ENCODE data around the gene UBE2O.

Gene UBE2O

DNA sequence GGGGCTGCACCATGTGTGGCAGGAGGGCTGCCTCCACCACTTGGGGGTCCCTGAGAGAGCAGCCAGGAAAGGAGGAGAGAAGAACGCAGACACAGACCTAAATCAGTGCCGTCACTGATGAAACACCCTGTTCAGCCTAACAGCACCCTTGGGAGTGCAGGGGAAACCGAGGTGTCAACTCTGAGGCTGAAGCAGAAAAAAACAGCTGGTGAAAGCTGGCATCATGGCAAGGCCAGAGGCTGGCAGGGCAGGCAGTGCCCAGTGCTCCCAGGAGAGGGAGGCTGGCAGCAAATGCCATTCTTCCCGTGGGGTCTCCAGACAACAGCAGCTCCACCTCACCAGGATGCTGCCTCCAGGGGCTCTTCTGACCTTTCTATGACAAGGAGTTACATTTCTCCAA is 45.4 kb downstream of the UBE2O start:
- Histone ChIP-seq H3K27ac (ENCODE audit: low read depth, low read length) (no peak overlapping the region), H3K4me3 (ENCODE audit: low read depth, low read length) (no peak overlapping the region), H3K9me3 (ENCODE audit: control insufficient read depth, insufficient read depth, low read depth, low read length) (no peaks in the 10 kb centered on the region), H3K4me1 (ENCODE audit: control insufficient read depth, insufficient read depth, low read length) (no peaks in the 10 kb centered on the region), H3K9ac (ENCODE audit: low read length) (no peak overlapping the region), H3K36me3 (ENCODE audit: control insufficient read depth, insufficient read depth, low read length) (peaks cover 47% of the 10 kb centered on the region), H3K27me3 (ENCODE audit: control insufficient read depth, insufficient read depth, low read length) (no peaks in the 10 kb centered on the region)

DNA sequence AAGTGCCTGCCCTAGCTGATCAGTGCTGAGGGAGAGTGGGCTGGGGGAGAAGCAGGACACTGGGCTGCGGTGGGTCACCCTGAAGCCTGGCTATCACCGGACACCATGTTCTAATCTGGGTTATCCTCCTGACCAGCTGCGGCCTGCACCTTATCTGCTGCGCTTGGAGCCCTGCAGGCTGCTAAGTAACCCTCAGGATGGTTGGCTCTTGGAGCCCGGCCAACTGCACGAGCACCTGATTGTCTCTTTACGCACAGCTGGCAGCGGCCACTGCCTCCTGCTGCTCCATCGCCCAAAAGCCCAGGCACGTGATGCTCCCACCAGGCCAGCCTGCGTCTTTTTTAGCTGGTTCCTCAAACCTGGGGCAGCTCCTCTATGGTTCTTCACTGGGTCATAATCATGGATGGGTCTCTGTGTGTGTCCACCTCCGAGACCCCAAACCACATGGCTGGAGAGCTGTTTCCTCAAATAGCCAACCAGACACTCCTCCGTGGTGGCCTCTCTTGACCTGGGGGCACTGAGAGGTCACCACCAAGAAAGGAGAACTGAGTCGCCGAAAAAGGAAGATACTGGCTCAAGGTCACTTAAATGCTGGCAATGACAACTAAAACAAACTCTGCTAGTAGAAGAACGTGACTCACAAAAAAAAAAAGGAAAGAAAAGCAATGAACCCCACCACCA is 46.8 kb downstream of the UBE2O start:
- H3K9me3 ChIP-seq (ENCODE audit: control insufficient read depth, insufficient read depth, low read depth, low read length): no peaks in the 10 kb centered on the region
- no peak overlapping the region for H3K27ac ChIP-seq (ENCODE audit: low read depth, low read length)
- no peaks in the 10 kb centered on the region for H3K27me3 ChIP-seq (ENCODE audit: control insufficient read depth, insufficient read depth, low read length)
- no peak overlapping the region for H3K9ac ChIP-seq (ENCODE audit: low read length)
- no peak overlapping the region for H3K4me3 ChIP-seq (ENCODE audit: low read depth, low read length)
- H3K4me1 ChIP-seq (ENCODE audit: control insufficient read depth, insufficient read depth, low read length): no peaks in the 10 kb centered on the region
- peaks cover 53% of the 10 kb centered on the region for H3K36me3 ChIP-seq (ENCODE audit: control insufficient read depth, insufficient read depth, low read length)

DNA sequence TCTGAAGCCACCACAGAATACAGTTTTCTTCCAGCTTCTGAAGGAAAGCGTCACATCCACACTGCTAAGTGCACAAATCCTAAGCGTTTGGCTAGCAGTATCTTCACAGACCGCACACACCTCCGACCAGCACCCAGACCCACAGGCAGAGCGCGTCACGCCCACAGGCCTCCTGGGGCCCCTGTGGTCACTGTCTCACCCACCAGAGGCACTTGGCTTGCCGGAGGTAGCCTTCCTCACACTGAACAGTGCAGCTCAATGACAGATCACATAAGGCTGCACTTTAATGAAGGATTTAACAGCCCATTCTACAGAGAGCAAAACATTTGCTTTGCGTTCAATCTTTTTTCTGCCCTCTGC is 47.4 kb downstream of the UBE2O start:
- Histone ChIP-seq H3K27me3 (ENCODE audit: control insufficient read depth, insufficient read depth, low read length) (no peaks in the 10 kb centered on the region), H3K27ac (ENCODE audit: low read depth, low read length) (no peak overlapping the region), H3K9ac (ENCODE audit: low read length) (no peak overlapping the region), H3K4me3 (ENCODE audit: low read depth, low read length) (no peak overlapping the region), H3K4me1 (ENCODE audit: control insufficient read depth, insufficient read depth, low read length) (no peaks in the 10 kb centered on the region), H3K9me3 (ENCODE audit: control insufficient read depth, insufficient read depth, low read depth, low read length) (no peaks in the 10 kb centered on the region), H3K36me3 (ENCODE audit: control insufficient read depth, insufficient read depth, low read length) (peaks cover 58% of the 10 kb centered on the region)

DNA sequence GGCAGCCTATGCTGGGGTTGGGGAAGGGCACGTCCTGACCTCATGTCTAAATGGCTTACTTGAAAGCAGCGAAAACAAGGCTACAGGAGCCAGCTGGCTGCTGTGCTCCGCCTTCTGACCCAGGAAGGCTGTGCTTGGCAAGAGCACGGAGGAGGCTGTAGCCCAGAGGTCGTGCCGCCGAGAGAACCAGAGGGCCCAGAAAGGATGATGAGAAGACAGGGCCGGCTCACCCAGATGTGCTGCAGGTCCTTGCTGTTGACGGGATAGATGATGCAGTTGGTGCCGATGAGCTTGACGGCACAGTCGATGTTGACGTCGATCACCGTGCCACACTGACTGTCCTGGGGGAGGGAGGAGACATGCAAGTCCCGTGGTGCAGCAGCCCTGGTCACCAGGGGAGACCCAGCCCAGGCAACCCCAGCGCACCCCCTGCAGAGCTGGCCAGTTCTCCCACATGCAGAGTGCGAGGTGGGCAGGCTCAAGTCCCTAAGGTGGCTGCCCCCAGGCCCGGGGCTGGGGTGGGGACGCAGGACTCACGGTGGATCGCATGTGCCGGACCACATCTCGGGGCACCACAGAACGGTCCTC is 47.9 kb downstream of the UBE2O start:
- H3K27me3 ChIP-seq (ENCODE audit: control insufficient read depth, insufficient read depth, low read length): no peaks in the 10 kb centered on the region
- peaks cover 63% of the 10 kb centered on the region for H3K36me3 ChIP-seq (ENCODE audit: control insufficient read depth, insufficient read depth, low read length)
- no peak overlapping the region for H3K4me3 ChIP-seq (ENCODE audit: low read depth, low read length)
- H3K9ac ChIP-seq (ENCODE audit: low read length): no peak overlapping the region
- no peak overlapping the region for H3K27ac ChIP-seq (ENCODE audit: low read depth, low read length)
- no peaks in the 10 kb centered on the region for H3K4me1 ChIP-seq (ENCODE audit: control insufficient read depth, insufficient read depth, low read length)
- H3K9me3 ChIP-seq (ENCODE audit: control insufficient read depth, insufficient read depth, low read depth, low read length): no peaks in the 10 kb centered on the region

DNA sequence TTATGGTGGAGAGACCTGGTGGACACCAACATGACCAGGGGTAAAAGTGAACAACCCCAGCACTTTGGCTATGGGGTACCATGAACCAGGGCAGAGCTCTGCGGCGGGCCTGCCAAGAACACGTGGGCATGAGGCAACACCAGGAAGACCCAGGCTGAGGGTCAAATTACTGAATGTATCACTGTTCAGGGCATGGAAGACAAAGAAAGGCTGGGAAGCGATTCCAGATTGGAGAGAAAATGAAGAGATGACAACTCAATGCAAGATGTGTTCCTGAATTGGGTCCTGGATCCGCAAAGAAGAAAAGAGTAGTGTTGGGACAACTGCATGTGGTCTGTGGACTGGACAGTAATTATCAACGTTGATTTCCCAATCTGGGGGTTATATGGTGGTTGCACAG is 48.7 kb downstream of the UBE2O start:
- peaks cover 65% of the 10 kb centered on the region for H3K36me3 ChIP-seq (ENCODE audit: control insufficient read depth, insufficient read depth, low read length)
- H3K4me3 ChIP-seq (ENCODE audit: low read depth, low read length): no peak overlapping the region
- H3K4me1 ChIP-seq (ENCODE audit: control insufficient read depth, insufficient read depth, low read length): no peaks in the 10 kb centered on the region
- H3K9me3 ChIP-seq (ENCODE audit: control insufficient read depth, insufficient read depth, low read depth, low read length): no peaks in the 10 kb centered on the region
- H3K27ac ChIP-seq (ENCODE audit: low read depth, low read length): no peak overlapping the region
- no peak overlapping the region for H3K9ac ChIP-seq (ENCODE audit: low read length)
- no peaks in the 10 kb centered on the region for H3K27me3 ChIP-seq (ENCODE audit: control insufficient read depth, insufficient read depth, low read length)

DNA sequence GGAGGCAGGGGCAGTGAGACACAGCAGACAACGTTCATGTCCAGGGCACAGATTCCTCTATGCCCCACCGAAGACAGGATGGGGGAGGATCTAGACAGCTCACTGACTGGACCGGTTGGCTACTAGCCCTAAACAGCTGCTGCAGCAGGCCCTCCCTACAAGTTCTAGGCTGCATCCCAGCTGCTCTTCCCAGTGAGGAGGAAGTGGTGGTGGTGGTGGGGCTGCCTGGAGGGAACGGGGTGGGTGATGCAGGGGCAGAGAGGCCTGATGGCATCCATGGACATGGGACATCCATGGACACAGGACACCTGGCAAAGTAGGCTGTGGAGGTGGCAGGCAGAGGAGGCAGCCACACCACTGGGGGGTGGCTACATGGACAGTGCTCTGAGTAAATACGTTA is 50.2 kb downstream of the UBE2O start:
- H3K27me3 ChIP-seq (ENCODE audit: control insufficient read depth, insufficient read depth, low read length): no peaks in the 10 kb centered on the region
- no peak overlapping the region for H3K27ac ChIP-seq (ENCODE audit: low read depth, low read length)
- no peaks in the 10 kb centered on the region for H3K9me3 ChIP-seq (ENCODE audit: control insufficient read depth, insufficient read depth, low read depth, low read length)
- no peak overlapping the region for H3K4me3 ChIP-seq (ENCODE audit: low read depth, low read length)
- peaks cover 79% of the 10 kb centered on the region for H3K36me3 ChIP-seq (ENCODE audit: control insufficient read depth, insufficient read depth, low read length)
- no peak overlapping the region for H3K9ac ChIP-seq (ENCODE audit: low read length)
- no peaks in the 10 kb centered on the region for H3K4me1 ChIP-seq (ENCODE audit: control insufficient read depth, insufficient read depth, low read length)

DNA sequence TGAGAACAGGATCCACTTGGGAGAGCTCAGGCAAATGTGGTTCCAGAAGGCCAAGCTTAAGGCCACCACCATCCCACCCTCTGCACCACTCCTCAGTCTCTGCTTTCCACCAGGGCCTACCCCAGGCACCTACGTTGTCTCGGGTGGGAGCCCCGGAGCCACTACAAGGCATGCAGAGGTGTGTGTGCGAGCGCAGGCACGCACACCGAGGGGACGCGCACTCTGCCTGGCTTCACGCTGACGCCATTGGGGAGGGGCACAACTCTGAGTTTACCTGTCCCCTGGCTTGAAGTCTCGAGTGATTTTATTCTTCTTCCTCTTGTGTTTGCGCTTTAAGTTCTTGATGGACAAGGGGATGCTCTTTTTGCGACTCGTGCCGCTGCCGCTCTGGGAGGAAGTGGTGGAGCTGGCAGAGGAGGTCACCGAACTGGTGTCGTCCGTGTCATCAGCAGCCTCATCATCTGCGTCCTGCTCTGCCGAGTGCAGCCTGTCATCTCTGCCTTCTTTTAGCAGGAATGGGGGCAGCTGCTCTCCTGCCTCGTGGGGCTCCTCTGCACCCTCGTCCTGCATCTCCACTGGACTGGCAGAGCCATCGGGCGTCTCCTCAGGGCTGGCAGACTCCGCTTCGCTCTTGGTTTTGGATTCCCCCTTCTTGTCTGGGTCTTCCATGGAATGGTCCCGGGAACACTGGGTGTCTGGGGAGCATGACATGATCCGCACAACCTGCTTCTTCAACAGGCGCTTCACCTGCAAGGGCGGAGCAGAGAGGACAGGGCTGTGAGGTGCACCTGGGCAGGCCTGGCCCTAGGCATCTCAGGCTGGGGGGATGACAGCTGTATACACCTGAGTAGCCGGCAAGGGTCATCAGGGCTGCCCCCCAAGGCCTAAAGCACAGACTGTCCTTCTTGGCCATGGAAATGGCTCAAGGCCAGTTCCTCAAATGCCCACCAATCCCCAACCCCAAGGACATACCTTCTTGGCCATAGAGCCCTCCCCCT is 53.5 kb downstream of the UBE2O start:
- H3K4me1 ChIP-seq (ENCODE audit: control insufficient read depth, insufficient read depth, low read length): no peaks in the 10 kb centered on the region
- no peak overlapping the region for H3K9ac ChIP-seq (ENCODE audit: low read length)
- H3K27me3 ChIP-seq (ENCODE audit: control insufficient read depth, insufficient read depth, low read length): no peaks in the 10 kb centered on the region
- H3K9me3 ChIP-seq (ENCODE audit: control insufficient read depth, insufficient read depth, low read depth, low read length): no peaks in the 10 kb centered on the region
- H3K4me3 ChIP-seq (ENCODE audit: low read depth, low read length): no peak overlapping the region
- H3K27ac ChIP-seq (ENCODE audit: low read depth, low read length): no peak overlapping the region
- peaks cover 89% of the 10 kb centered on the region for H3K36me3 ChIP-seq (ENCODE audit: control insufficient read depth, insufficient read depth, low read length)

DNA sequence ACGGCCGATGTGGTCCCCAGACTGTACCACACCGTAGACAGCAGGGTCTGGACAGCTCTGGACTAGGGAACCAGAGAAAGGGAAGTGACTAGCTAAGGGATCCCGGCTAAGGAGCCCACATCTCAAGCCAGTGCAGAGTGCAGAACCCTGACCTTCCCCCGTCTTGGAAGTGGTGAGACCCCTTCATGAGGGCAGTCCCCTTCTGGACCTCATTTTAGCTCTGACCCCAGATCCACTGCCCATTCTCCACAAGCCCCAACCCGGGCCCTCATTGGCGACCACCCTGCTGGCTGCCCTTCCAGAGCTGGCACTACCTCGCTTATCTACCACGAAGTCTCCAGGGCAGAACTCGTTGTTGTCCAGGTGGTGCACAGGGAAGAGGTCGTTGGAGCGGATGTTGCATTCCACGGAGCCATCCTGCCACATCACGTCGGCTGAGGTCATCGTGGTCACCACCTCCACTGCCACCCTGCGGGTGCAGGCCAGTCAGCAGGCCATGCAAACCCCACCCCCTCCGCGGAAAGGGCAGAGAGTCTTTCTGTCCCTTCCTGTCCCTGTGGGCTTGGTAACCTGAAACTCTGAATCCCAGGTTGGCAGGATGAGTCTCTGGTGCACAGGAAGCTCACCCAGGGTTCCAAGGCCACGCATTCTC is 54.3 kb downstream of the UBE2O start:
- Histone ChIP-seq H3K9me3 (ENCODE audit: control insufficient read depth, insufficient read depth, low read depth, low read length) (no peaks in the 10 kb centered on the region), H3K27me3 (ENCODE audit: control insufficient read depth, insufficient read depth, low read length) (no peaks in the 10 kb centered on the region), H3K9ac (ENCODE audit: low read length) (no peak overlapping the region), H3K27ac (ENCODE audit: low read depth, low read length) (no peak overlapping the region), H3K4me1 (ENCODE audit: control insufficient read depth, insufficient read depth, low read length) (no peaks in the 10 kb centered on the region), H3K36me3 (ENCODE audit: control insufficient read depth, insufficient read depth, low read length) (peaks cover 89% of the 10 kb centered on the region), H3K4me3 (ENCODE audit: low read depth, low read length) (no peak overlapping the region)

DNA sequence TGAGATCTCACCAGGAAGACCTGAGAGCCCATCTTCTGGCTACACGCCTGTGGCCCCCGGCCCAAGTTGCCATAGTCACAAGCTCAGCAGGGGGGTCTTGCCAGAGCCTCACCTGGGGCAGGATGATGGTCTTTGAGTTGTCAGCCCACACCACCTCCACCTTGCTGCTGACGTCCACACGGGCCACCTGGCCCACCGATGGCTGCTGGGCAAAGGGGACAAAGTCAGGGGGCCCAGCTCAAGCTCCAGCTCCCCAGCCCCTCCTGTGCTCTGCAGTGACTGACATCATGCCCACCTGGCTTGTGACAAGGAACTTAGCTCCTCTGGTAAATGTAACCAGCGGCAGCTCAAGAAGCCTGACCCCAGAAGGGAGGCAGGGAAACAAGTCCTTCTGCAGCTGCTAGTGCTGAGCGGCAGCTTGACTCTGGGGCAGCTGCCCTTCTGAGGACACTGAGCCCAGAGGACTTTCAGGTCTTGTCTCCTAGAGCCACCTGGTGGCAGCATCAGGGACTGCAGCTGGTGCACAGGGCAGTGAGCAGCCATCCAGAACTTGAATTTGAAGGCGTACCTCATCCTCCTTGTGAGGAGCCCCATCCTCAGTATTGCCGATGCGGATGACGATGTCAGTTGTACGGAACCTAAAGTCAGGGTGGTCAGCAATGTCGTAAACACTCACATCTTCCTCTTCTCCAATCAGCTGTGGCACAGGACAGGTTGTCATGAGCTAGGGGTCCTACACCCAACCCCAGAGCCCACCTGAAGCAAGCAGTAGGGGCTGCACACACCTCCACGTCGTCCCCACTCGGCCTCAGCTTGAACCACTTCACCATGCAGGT is 55.0 kb downstream of the UBE2O start:
- Histone ChIP-seq H3K4me3 (ENCODE audit: low read depth, low read length) (no peak overlapping the region), H3K9me3 (ENCODE audit: control insufficient read depth, insufficient read depth, low read depth, low read length) (no peaks in the 10 kb centered on the region), H3K4me1 (ENCODE audit: control insufficient read depth, insufficient read depth, low read length) (no peaks in the 10 kb centered on the region), H3K36me3 (ENCODE audit: control insufficient read depth, insufficient read depth, low read length) (peaks cover 86% of the 10 kb centered on the region), H3K9ac (ENCODE audit: low read length) (no peak overlapping the region), H3K27me3 (ENCODE audit: control insufficient read depth, insufficient read depth, low read length) (no peaks in the 10 kb centered on the region), H3K27ac (ENCODE audit: low read depth, low read length) (no peak overlapping the region)

DNA sequence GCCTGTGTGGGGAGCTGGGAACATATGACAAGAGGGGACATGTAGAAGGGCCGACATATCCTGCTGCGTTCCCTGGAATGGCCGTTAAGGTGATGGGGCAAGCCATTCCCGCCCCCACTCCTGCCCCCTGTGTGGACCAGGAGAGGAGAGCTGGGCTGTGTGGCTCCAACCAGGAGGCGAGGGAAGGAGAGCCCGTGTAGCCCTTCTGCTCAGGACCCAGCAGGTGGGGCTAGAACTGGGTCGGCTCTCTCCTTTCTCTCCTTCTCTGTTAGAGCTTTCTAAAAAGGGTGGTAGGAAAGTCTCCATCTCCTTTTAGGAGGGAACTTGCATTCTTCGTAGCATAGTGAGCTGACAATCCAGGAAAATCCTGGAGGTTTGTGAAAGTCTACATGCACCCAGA is 55.8 kb downstream of the UBE2O start:
- Histone ChIP-seq H3K4me1 (ENCODE audit: control insufficient read depth, insufficient read depth, low read length) (no peaks in the 10 kb centered on the region), H3K9me3 (ENCODE audit: control insufficient read depth, insufficient read depth, low read depth, low read length) (no peaks in the 10 kb centered on the region), H3K27me3 (ENCODE audit: control insufficient read depth, insufficient read depth, low read length) (no peaks in the 10 kb centered on the region), H3K9ac (ENCODE audit: low read length) (no peak overlapping the region), H3K27ac (ENCODE audit: low read depth, low read length) (no peak overlapping the region), H3K4me3 (ENCODE audit: low read depth, low read length) (no peak overlapping the region), H3K36me3 (ENCODE audit: control insufficient read depth, insufficient read depth, low read length) (peaks cover 81% of the 10 kb centered on the region)
